NCI-H460 (cell line): ENCODE measurements around the gene THRB. TPM values are rescaled to one million over a fixed set of nuclear protein-coding genes. Genes with fewer than 3 reads are reported as not detected.
A peak's percentile ranks its signal among the peaks of the same experiment; 100 is the strongest.

Experiments
- DNase-seq: peaks from one replicate; pipeline ENCODE4 v3.0.0-alpha.2; 2016; ENCODE audit warnings: low read depth; ENCODE audit errors: extremely low read depth
- total RNA-seq: library from RNA; depleted of rRNA; stranded (reverse); fragments of >200 nt; shearing (Covaris generic); gene quantifications from 2 replicates; pipeline ENCODE4 v1.2.3, GENCODE V29; 2014

Gene THRB
- total RNA-seq, 1 experiment from 2014 or later, result 1.7 TPM

- DNase-seq, result no peak
Measured at GRCh38 chr3:24513463-24513862, 18.8 kb upstream of the THRB start.

- no peak for DNase-seq
Measured at GRCh38 chr3:24512564-24513197, 18.0 kb upstream of the THRB start.

- no peak for DNase-seq
Measured at GRCh38 chr3:24510030-24510648, 15.5 kb upstream of the THRB start.

GRCh38 chr3:24508423-24508839, 13.8 kb upstream of the THRB start:
- no peak for DNase-seq

- no peak for DNase-seq
Measured at GRCh38 chr3:24507776-24508422, 13.2 kb upstream of the THRB start.

GRCh38 chr3:24506966-24507775, 12.5 kb upstream of the THRB start:
- no peak for DNase-seq

- no peak for DNase-seq
Measured at GRCh38 chr3:24505691-24506550, 11.3 kb upstream of the THRB start.

- DNase-seq, result no peak
Measured at GRCh38 chr3:24504772-24505171, 10.1 kb upstream of the THRB start.

GRCh38 chr3:24503616-24504113, 9.0 kb upstream of the THRB start:
- no peak for DNase-seq

- DNase-seq, result no peak
Measured at GRCh38 chr3:24502690-24503089, 8.0 kb upstream of the THRB start.

- no peak for DNase-seq
Measured at GRCh38 chr3:24500806-24501205, 6.2 kb upstream of the THRB start.

GRCh38 chr3:24499991-24500390, 5.3 kb upstream of the THRB start:
- no peak for DNase-seq

- no peak for DNase-seq
Measured at GRCh38 chr3:24498796-24499195, 4.1 kb upstream of the THRB start.

GRCh38 chr3:24498391-24498790, 3.7 kb upstream of the THRB start:
- DNase-seq, result no peak

GRCh38 chr3:24497942-24498341, 3.3 kb upstream of the THRB start:
- no peak for DNase-seq

GRCh38 chr3:24496529-24497482, 2.2 kb upstream of the THRB start:
- DNase-seq, result peak; percentile 9

- peak; percentile 25 for DNase-seq
Measured at GRCh38 chr3:24495326-24495994, 810 bp upstream of the THRB start.
